Astrocyte (in vitro differentiated cells and primary cell): ENCODE measurements around the gene FILIP1L. TPM values are rescaled to one million over a fixed set of nuclear protein-coding genes. Genes with fewer than 3 reads are reported as not detected.
A peak's percentile ranks its signal among the peaks of the same experiment; 100 is the strongest.

Experiments
- DNase-seq: peaks from one replicate; pipeline ENCODE4 v3.0.0-alpha.2; 2010; ENCODE audit warnings: low read depth
- FAIRE-seq: peaks from 2 replicates; lab custom pipeline; 2011; peaks lifted over from hg19 to GRCh38; lab: Jason Lieb, UNC
- H2AFZ ChIP-seq: 2 replicates; pipeline ENCODE4 v1.6.0; 2012; ENCODE audit warnings: low read depth, low read length, inconsistent platforms
- H3K27ac ChIP-seq: 2 replicates; pipeline ENCODE4 v1.5.1; 2011; ENCODE audit warnings: low read depth, low read length, inconsistent platforms
- H3K27me3 ChIP-seq: 2 replicates; pipeline ENCODE4 v1.6.0; 2011; ENCODE audit warnings: low read length, inconsistent platforms; ENCODE audit not compliant: insufficient read depth
- H3K36me3 ChIP-seq: 2 replicates; pipeline ENCODE4 v1.5.1; 2011; ENCODE audit warnings: low read length, inconsistent platforms; ENCODE audit not compliant: insufficient read depth
- H3K4me1 ChIP-seq: 2 replicates; pipeline ENCODE4 v1.5.1; 2011; ENCODE audit warnings: low read length, inconsistent platforms; ENCODE audit not compliant: insufficient read depth
- H3K4me2 ChIP-seq: 2 replicates; pipeline ENCODE4 v1.6.0; 2012; ENCODE audit warnings: low read length, inconsistent platforms
- H3K4me3 ChIP-seq: 2 replicates; pipeline ENCODE4 v1.5.1; 2011; ENCODE audit warnings: low read depth, mild to moderate bottlenecking, low read length, inconsistent platforms; ENCODE audit not compliant: insufficient read depth
- H3K79me2 ChIP-seq: 2 replicates; pipeline ENCODE4 v1.6.0; 2012; ENCODE audit warnings: mild to moderate bottlenecking, low read length, inconsistent platforms; ENCODE audit not compliant: insufficient read depth
- H3K9ac ChIP-seq: 2 replicates; pipeline ENCODE4 v1.6.0; 2012; ENCODE audit warnings: mild to moderate bottlenecking, low read length, inconsistent platforms
- H3K9me3 ChIP-seq: 2 replicates; pipeline ENCODE4 v1.5.1; 2012; ENCODE audit warnings: low read depth, mild to moderate bottlenecking, low read length, inconsistent platforms; ENCODE audit not compliant: insufficient read depth
- H4K20me1 ChIP-seq: 2 replicates; pipeline ENCODE4 v1.6.0; 2012; ENCODE audit warnings: low read length, inconsistent platforms; ENCODE audit not compliant: insufficient read depth
- H3K27ac Mint-ChIP-seq: one replicate; pipeline ENCODE4 v1.8.0; 2021; ENCODE audit warnings: mild to moderate bottlenecking, mixed read lengths; ENCODE audit not compliant: unreplicated experiment
- H3K27me3 Mint-ChIP-seq: one replicate; pipeline ENCODE4 v1.8.0; 2021; ENCODE audit warnings: low read depth, mixed read lengths; ENCODE audit not compliant: unreplicated experiment
- H3K36me3 Mint-ChIP-seq: one replicate; pipeline ENCODE4 v1.8.0; 2021; ENCODE audit warnings: low read depth, mixed read lengths; ENCODE audit not compliant: unreplicated experiment
- H3K4me1 Mint-ChIP-seq: one replicate; pipeline ENCODE4 v1.8.0; 2021; ENCODE audit warnings: low read depth, mixed read lengths; ENCODE audit not compliant: unreplicated experiment
- H3K4me3 Mint-ChIP-seq: one replicate; pipeline ENCODE4 v1.8.0; 2021; ENCODE audit warnings: mild to moderate bottlenecking, moderate library complexity, mixed read lengths; ENCODE audit not compliant: unreplicated experiment
- H3K9me3 Mint-ChIP-seq: one replicate; pipeline ENCODE4 v1.8.0; 2021; ENCODE audit warnings: mild to moderate bottlenecking, mixed read lengths; ENCODE audit not compliant: unreplicated experiment
- CTCF ChIP-seq: IDR thresholded peaks from 2 replicates; pipeline ENCODE4 v1.5.1; 2011; ENCODE audit warnings: low read depth, mild to moderate bottlenecking, inconsistent platforms, low read length, moderate library complexity; ENCODE audit not compliant: insufficient read depth
- EZH2 ChIP-seq: IDR thresholded peaks from 2 replicates; pipeline ENCODE4 v1.6.1; 2012; ENCODE audit warnings: mild to moderate bottlenecking, low read length, inconsistent platforms; ENCODE audit not compliant: insufficient read depth
- total RNA-seq: library from RNA; stranded (reverse); gene quantifications from 2 replicates; pipeline ENCODE4 v1.2.1, GENCODE V29; 2021

Gene FILIP1L
- total RNA-seq, 1 donor from 2014 or later = 209 TPM

GRCh38 chr3:99943931-99944761 is 170.2 kb downstream of the FILIP1L start:
- Histone ChIP-seq H3K9me3 (no peaks in the 10 kb centered on the region), H3K27ac (no peak overlapping the region), H3K27me3 (no peaks in the 10 kb centered on the region), H3K4me2 (peak overlapping the region; percentile 11), H4K20me1 (no peaks in the 10 kb centered on the region), H3K9ac (no peak overlapping the region), H2AFZ (no peak overlapping the region), H3K4me3 (no peak overlapping the region), H3K4me1 (peaks cover 7% of the 10 kb centered on the region), H3K36me3 (no peaks in the 10 kb centered on the region), H3K79me2 (no peaks in the 10 kb centered on the region)
- peak overlapping the region; percentile 20 for H3K27ac Mint-ChIP-seq
- peaks cover 28% of the 10 kb centered on the region for H3K4me1 Mint-ChIP-seq
- TF ChIP-seq EZH2 (no peak), CTCF (no peak)
- peak; percentile 63 for DNase-seq
- H3K36me3 Mint-ChIP-seq = no peaks in the 10 kb centered on the region
- no peak for FAIRE-seq
- no peaks in the 10 kb centered on the region for H3K27me3 Mint-ChIP-seq
- H3K4me3 Mint-ChIP-seq = no peak overlapping the region
- H3K9me3 Mint-ChIP-seq = no peaks in the 10 kb centered on the region

GRCh38 chr3:99941211-99941610 is 173.1 kb downstream of the FILIP1L start:
- Mint-ChIP-seq H3K4me3 (no peak overlapping the region), H3K4me1 (peaks cover 48% of the 10 kb centered on the region), H3K9me3 (no peaks in the 10 kb centered on the region), H3K36me3 (no peaks in the 10 kb centered on the region), H3K27ac (no peak overlapping the region), H3K27me3 (no peaks in the 10 kb centered on the region)
- no peak overlapping the region for H3K4me3 ChIP-seq
- FAIRE-seq (no peak), DNase-seq (no peak)
- peaks cover 27% of the 10 kb centered on the region for H3K4me1 ChIP-seq
- H3K36me3 ChIP-seq = no peaks in the 10 kb centered on the region
- no peak overlapping the region for H3K9ac ChIP-seq
- H4K20me1 ChIP-seq = no peaks in the 10 kb centered on the region
- no peak overlapping the region for H2AFZ ChIP-seq
- no peak for TF ChIP-seq CTCF
- TF ChIP-seq EZH2 = no peak
- H3K9me3 ChIP-seq = no peaks in the 10 kb centered on the region
- no peak overlapping the region for H3K4me2 ChIP-seq
- no peak overlapping the region for H3K27ac ChIP-seq
- no peaks in the 10 kb centered on the region for H3K79me2 ChIP-seq
- H3K27me3 ChIP-seq = no peaks in the 10 kb centered on the region

- no peak overlapping the region for H3K9ac ChIP-seq
- Mint-ChIP-seq H3K27me3 (no peaks in the 10 kb centered on the region), H3K4me3 (no peak overlapping the region), H3K9me3 (no peaks in the 10 kb centered on the region), H3K4me1 (peaks cover 44% of the 10 kb centered on the region), H3K27ac (no peak overlapping the region), H3K36me3 (no peaks in the 10 kb centered on the region)
- no peak overlapping the region for H3K4me2 ChIP-seq
- no peaks in the 10 kb centered on the region for H3K27me3 ChIP-seq
- H3K79me2 ChIP-seq = no peaks in the 10 kb centered on the region
- DNase-seq = no peak
- peaks cover 27% of the 10 kb centered on the region for H3K4me1 ChIP-seq
- no peak overlapping the region for H2AFZ ChIP-seq
- TF ChIP-seq EZH2 = no peak
- no peak for TF ChIP-seq CTCF
- H3K27ac ChIP-seq = no peak overlapping the region
- no peak for FAIRE-seq
- no peaks in the 10 kb centered on the region for H4K20me1 ChIP-seq
- no peaks in the 10 kb centered on the region for H3K9me3 ChIP-seq
- H3K36me3 ChIP-seq = no peaks in the 10 kb centered on the region
- H3K4me3 ChIP-seq = no peak overlapping the region
Observed at GRCh38 chr3:99940350-99940749, 174.0 kb downstream of the FILIP1L start.
